Measurements from ENCODE around the gene GCNT2. TPM values are rescaled to one million over a fixed set of nuclear protein-coding genes. Genes with fewer than 3 reads are reported as not detected.
A peak's percentile ranks its signal among the peaks of the same experiment; 100 is the strongest.
"Not testable (repeated sequence)": the region's sequence is repeated elsewhere in the genome, so short reads cannot be mapped to it uniquely, and the experiment has no call there.

The GCNT2 gene
- total RNA-seq, 1 donor from 2014 or later: 6.5 TPM

- H3K4me3 ChIP-seq (ENCODE audit: low read depth, low read length): no peak overlapping the region
- H3K27me3 ChIP-seq (ENCODE audit: control insufficient read depth, insufficient read depth, low read length): no peaks in the 10 kb centered on the region
- no peaks in the 10 kb centered on the region for H3K36me3 ChIP-seq (ENCODE audit: control insufficient read depth, insufficient read depth, low read length)
- DNase-seq (ENCODE audit: low read depth): no peak
- TF ChIP-seq CTCF (IDR thresholded peaks at IDR 0.05; ENCODE audit: insufficient read depth, low read length, poor library complexity, severe bottlenecking): no peak
Observed at GRCh38 chr6:10518557-10519407, 2.4 kb upstream of the GCNT2 start.

- not testable (repeated sequence) for DNase-seq (ENCODE audit: low read depth); H3K27me3 ChIP-seq (ENCODE audit: control insufficient read depth, insufficient read depth, low read length); H3K4me3 ChIP-seq (ENCODE audit: low read depth, low read length); H3K36me3 ChIP-seq (ENCODE audit: control insufficient read depth, insufficient read depth, low read length)
Observed at GRCh38 chr6:10519408-10519697, 1.8 kb upstream of the GCNT2 start.

GRCh38 chr6:10520468-10520867, 683 bp upstream of the GCNT2 start:
- no peak for TF ChIP-seq CTCF (IDR thresholded peaks at IDR 0.05; ENCODE audit: insufficient read depth, low read length, poor library complexity, severe bottlenecking)
- Histone ChIP-seq H3K4me3 (ENCODE audit: low read depth, low read length) (no peak overlapping the region), H3K27me3 (ENCODE audit: control insufficient read depth, insufficient read depth, low read length) (no peaks in the 10 kb centered on the region), H3K36me3 (ENCODE audit: control insufficient read depth, insufficient read depth, low read length) (no peaks in the 10 kb centered on the region)
- no peak for DNase-seq (ENCODE audit: low read depth)

GRCh38 chr6:10522929-10523573, 1.9 kb downstream of the GCNT2 start:
- H3K27me3 ChIP-seq (ENCODE audit: control insufficient read depth, insufficient read depth, low read length): no peaks in the 10 kb centered on the region
- H3K4me3 ChIP-seq (ENCODE audit: low read depth, low read length): no peak overlapping the region
- TF ChIP-seq CTCF (IDR thresholded peaks at IDR 0.05; ENCODE audit: insufficient read depth, low read length, poor library complexity, severe bottlenecking): no peak
- H3K36me3 ChIP-seq (ENCODE audit: control insufficient read depth, insufficient read depth, low read length): no peaks in the 10 kb centered on the region
- no peak for DNase-seq (ENCODE audit: low read depth)

GRCh38 chr6:10526156-10526555, 5.0 kb downstream of the GCNT2 start:
- no peak for TF ChIP-seq CTCF (IDR thresholded peaks at IDR 0.05; ENCODE audit: insufficient read depth, low read length, poor library complexity, severe bottlenecking)
- no peak for DNase-seq (ENCODE audit: low read depth)
- Histone ChIP-seq H3K4me3 (ENCODE audit: low read depth, low read length) (no peak overlapping the region), H3K36me3 (ENCODE audit: control insufficient read depth, insufficient read depth, low read length) (no peaks in the 10 kb centered on the region), H3K27me3 (ENCODE audit: control insufficient read depth, insufficient read depth, low read length) (no peaks in the 10 kb centered on the region)

- TF ChIP-seq CTCF (IDR thresholded peaks at IDR 0.05; ENCODE audit: insufficient read depth, low read length, poor library complexity, severe bottlenecking): no peak
- DNase-seq (ENCODE audit: low read depth): no peak
- peak overlapping the region; percentile 30 for H3K4me3 ChIP-seq (ENCODE audit: low read depth, low read length)
- H3K36me3 ChIP-seq (ENCODE audit: control insufficient read depth, insufficient read depth, low read length): no peaks in the 10 kb centered on the region
- no peaks in the 10 kb centered on the region for H3K27me3 ChIP-seq (ENCODE audit: control insufficient read depth, insufficient read depth, low read length)
Observed at GRCh38 chr6:10528158-10528981, 7.2 kb downstream of the GCNT2 start.

All from kidney epithelial cell (primary cell).